Chondrocyte (in vitro differentiated cells): ENCODE data around the gene SAMD11. TPM values are rescaled to one million over a fixed set of nuclear protein-coding genes. Genes with fewer than 3 reads are reported as not detected.

Experiments used
- DNase-seq: peaks from one replicate; pipeline ENCODE4 v3.0.0; 2021; ENCODE audit warnings: mixed read lengths, low spot score
- H3K27ac Mint-ChIP-seq: one replicate; pipeline ENCODE4 v1.8.0; 2021; ENCODE audit warnings: mild to moderate bottlenecking, moderate library complexity, mixed read lengths; ENCODE audit not compliant: unreplicated experiment
- H3K27me3 Mint-ChIP-seq: 2 replicates; pipeline ENCODE4 v1.8.0; 2021; ENCODE audit warnings: low read depth, mixed read lengths
- H3K36me3 Mint-ChIP-seq: 2 replicates; pipeline ENCODE4 v1.8.0; 2021; ENCODE audit warnings: low read depth, mixed read lengths
- H3K4me1 Mint-ChIP-seq: 2 replicates; pipeline ENCODE4 v1.8.0; 2021; ENCODE audit warnings: low read depth, mild to moderate bottlenecking, mixed read lengths
- H3K4me3 Mint-ChIP-seq: one replicate; pipeline ENCODE4 v1.8.0; 2021; ENCODE audit warnings: mild to moderate bottlenecking, moderate library complexity, mixed read lengths; ENCODE audit not compliant: unreplicated experiment
- H3K9me3 Mint-ChIP-seq: 2 replicates; pipeline ENCODE4 v1.8.0; 2021; ENCODE audit warnings: low read depth, mixed read lengths
- CTCF ChIP-seq: fragments of 200-600 bp; sonication (generic); IDR thresholded peaks from 2 replicates; pipeline ENCODE4 v1.5.0; 2021; ENCODE audit warnings: antibody characterized with exemption, mild to moderate bottlenecking, moderate library complexity
- total RNA-seq: library from RNA; stranded (reverse); gene quantifications from 3 replicates; pipeline ENCODE4 v1.2.1, GENCODE V29; 2021

Gene SAMD11
- total RNA-seq, 1 donor from 2014 or later: 3.4 TPM

DNA sequence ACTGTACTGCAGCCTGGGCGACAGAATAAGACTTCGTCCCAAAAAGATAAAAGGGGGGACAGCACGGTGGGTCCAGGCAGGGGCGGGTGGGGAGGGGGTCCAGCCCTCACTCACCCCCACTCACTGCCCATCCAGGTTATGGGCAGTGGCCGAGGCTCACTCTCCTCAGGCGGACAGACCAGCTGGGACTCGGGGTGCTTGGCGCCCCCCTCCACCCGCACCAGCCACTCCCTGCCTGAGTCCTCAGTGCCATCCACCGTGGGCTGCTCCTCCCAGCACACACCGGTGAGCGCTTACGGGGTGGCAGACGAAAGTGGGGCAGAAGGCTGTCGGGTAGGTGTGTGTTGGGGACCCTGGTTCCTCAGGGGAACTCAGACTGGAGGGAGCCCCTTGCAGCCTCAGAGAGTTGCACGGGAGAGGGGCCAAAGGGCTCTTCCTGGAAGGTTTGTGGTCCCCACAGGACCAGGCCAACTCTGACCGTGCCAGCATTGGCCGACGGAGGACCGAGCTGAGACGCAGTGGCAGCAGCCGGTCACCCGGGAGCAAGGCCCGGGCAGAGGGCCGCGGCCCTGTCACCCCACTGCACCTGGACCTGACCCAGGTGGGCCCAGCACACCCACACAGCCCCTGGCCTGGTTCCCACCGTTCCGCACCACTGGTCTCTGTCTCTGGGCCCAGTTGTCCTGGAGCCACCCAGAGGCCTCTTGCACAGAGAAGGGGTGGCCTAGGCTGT is 49.2 kb downstream of the SAMD11 start:
- no peaks in the 10 kb centered on the region for H3K4me1 Mint-ChIP-seq
- H3K36me3 Mint-ChIP-seq: no peaks in the 10 kb centered on the region
- DNase-seq: no peak
- peaks cover 10% of the 10 kb centered on the region for H3K27me3 Mint-ChIP-seq
- no peak overlapping the region for H3K4me3 Mint-ChIP-seq
- H3K27ac Mint-ChIP-seq: no peak overlapping the region
- no peaks in the 10 kb centered on the region for H3K9me3 Mint-ChIP-seq
- TF ChIP-seq CTCF: no peak

DNA sequence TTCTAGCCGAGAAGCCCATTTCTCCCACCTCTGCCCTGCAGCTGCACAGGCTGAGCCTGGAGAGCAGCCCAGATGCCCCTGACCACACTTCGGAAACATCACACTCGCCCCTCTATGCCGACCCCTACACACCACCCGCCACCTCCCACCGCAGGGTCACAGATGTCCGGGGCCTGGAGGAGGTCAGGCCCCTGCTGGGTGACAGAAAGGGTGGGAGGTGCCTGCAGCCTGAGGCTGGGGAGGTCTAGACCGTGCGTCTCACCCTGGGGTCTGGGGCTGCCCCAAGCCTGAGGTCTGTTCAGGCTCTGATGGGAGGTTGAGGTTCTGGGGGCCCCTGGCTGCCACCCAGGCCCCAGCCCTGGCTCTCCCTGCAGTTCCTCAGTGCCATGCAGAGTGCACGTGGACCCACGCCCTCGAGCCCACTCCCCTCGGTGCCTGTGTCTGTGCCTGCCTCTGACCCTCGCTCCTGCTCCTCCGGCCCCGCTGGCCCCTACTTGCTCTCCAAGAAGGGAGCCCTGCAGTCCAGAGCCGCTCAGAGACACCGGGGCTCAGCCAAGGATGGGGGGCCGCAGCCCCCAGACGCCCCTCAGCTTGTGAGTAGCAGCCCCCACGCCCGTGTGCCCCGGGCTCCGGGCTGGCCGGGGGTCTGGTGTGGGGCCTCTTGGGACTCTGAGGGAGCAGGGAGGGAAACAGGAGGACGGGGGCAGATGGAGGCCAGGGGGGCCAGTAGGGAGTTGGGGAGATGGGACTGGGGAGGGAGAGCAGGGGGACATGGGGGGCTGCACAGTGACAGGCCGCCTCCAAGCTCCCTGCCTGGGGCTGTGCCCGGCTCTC is 50.0 kb downstream of the SAMD11 start:
- TF ChIP-seq CTCF: no peak
- DNase-seq: no peak
- Mint-ChIP-seq H3K9me3 (no peaks in the 10 kb centered on the region), H3K4me3 (no peak overlapping the region), H3K4me1 (peaks cover 3% of the 10 kb centered on the region), H3K27ac (no peak overlapping the region), H3K27me3 (peaks cover 10% of the 10 kb centered on the region), H3K36me3 (no peaks in the 10 kb centered on the region)

GRCh38 chr1:974293-974640 is 50.5 kb downstream of the SAMD11 start:
- TF ChIP-seq CTCF: no peak
- no peaks in the 10 kb centered on the region for H3K9me3 Mint-ChIP-seq
- H3K27ac Mint-ChIP-seq: no peak overlapping the region
- no peaks in the 10 kb centered on the region for H3K36me3 Mint-ChIP-seq
- DNase-seq: no peak
- no peak overlapping the region for H3K4me3 Mint-ChIP-seq
- peaks cover 9% of the 10 kb centered on the region for H3K27me3 Mint-ChIP-seq
- peaks cover 3% of the 10 kb centered on the region for H3K4me1 Mint-ChIP-seq

- no peaks in the 10 kb centered on the region for H3K9me3 Mint-ChIP-seq
- no peaks in the 10 kb centered on the region for H3K36me3 Mint-ChIP-seq
- H3K27me3 Mint-ChIP-seq: peaks cover 9% of the 10 kb centered on the region
- H3K27ac Mint-ChIP-seq: no peak overlapping the region
- H3K4me3 Mint-ChIP-seq: no peak overlapping the region
- H3K4me1 Mint-ChIP-seq: peaks cover 3% of the 10 kb centered on the region
- DNase-seq: no peak
- TF ChIP-seq CTCF: no peak
Measured at GRCh38 chr1:974687-975328, 51.1 kb downstream of the SAMD11 start.

DNA sequence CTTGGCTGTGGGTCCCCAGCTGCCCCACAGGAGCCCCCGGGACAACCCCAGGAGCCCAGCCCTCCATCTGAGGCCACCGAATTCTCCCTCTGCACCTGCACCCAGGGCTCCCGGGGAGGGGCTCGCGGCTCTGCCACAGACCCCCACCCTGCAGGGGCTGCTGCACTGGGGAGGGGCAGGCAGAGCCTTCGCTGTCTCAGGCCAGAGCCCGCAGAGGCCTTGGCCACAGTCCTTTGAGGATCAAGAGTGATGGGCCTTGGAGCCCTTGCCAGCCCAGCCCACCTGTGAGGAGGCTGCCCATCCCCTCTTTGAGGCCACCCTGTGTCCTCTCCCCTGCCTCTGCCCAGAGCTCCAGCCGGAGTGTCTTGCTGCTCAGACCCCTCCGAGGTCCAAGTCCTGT is 51.6 kb downstream of the SAMD11 start:
- H3K4me1 Mint-ChIP-seq: peaks cover 3% of the 10 kb centered on the region
- H3K36me3 Mint-ChIP-seq: no peaks in the 10 kb centered on the region
- peaks cover 9% of the 10 kb centered on the region for H3K27me3 Mint-ChIP-seq
- H3K27ac Mint-ChIP-seq: no peak overlapping the region
- DNase-seq: no peak
- no peak overlapping the region for H3K4me3 Mint-ChIP-seq
- TF ChIP-seq CTCF: no peak
- H3K9me3 Mint-ChIP-seq: no peaks in the 10 kb centered on the region
